Astrocyte (in vitro differentiated cells and primary cell): ENCODE measurements around the gene ZC3H18. TPM values are rescaled to one million over a fixed set of nuclear protein-coding genes. Genes with fewer than 3 reads are reported as not detected.

Experiments
- DNase-seq: peaks from one replicate; pipeline ENCODE4 v3.0.0-alpha.2; 2010; ENCODE audit warnings: low read depth
- FAIRE-seq: peaks from 2 replicates; lab custom pipeline; 2011; peaks lifted over from hg19 to GRCh38; lab: Jason Lieb, UNC
- H2AFZ ChIP-seq: 2 replicates; pipeline ENCODE4 v1.6.0; 2012; ENCODE audit warnings: low read depth, low read length, inconsistent platforms
- H3K27ac ChIP-seq: 2 replicates; pipeline ENCODE4 v1.5.1; 2011; ENCODE audit warnings: low read depth, low read length, inconsistent platforms
- H3K27me3 ChIP-seq: 2 replicates; pipeline ENCODE4 v1.6.0; 2011; ENCODE audit warnings: low read length, inconsistent platforms; ENCODE audit not compliant: insufficient read depth
- H3K36me3 ChIP-seq: 2 replicates; pipeline ENCODE4 v1.5.1; 2011; ENCODE audit warnings: low read length, inconsistent platforms; ENCODE audit not compliant: insufficient read depth
- H3K4me1 ChIP-seq: 2 replicates; pipeline ENCODE4 v1.5.1; 2011; ENCODE audit warnings: low read length, inconsistent platforms; ENCODE audit not compliant: insufficient read depth
- H3K4me2 ChIP-seq: 2 replicates; pipeline ENCODE4 v1.6.0; 2012; ENCODE audit warnings: low read length, inconsistent platforms
- H3K4me3 ChIP-seq: 2 replicates; pipeline ENCODE4 v1.5.1; 2011; ENCODE audit warnings: low read depth, mild to moderate bottlenecking, low read length, inconsistent platforms; ENCODE audit not compliant: insufficient read depth
- H3K79me2 ChIP-seq: 2 replicates; pipeline ENCODE4 v1.6.0; 2012; ENCODE audit warnings: mild to moderate bottlenecking, low read length, inconsistent platforms; ENCODE audit not compliant: insufficient read depth
- H3K9ac ChIP-seq: 2 replicates; pipeline ENCODE4 v1.6.0; 2012; ENCODE audit warnings: mild to moderate bottlenecking, low read length, inconsistent platforms
- H3K9me3 ChIP-seq: 2 replicates; pipeline ENCODE4 v1.5.1; 2012; ENCODE audit warnings: low read depth, mild to moderate bottlenecking, low read length, inconsistent platforms; ENCODE audit not compliant: insufficient read depth
- H4K20me1 ChIP-seq: 2 replicates; pipeline ENCODE4 v1.6.0; 2012; ENCODE audit warnings: low read length, inconsistent platforms; ENCODE audit not compliant: insufficient read depth
- H3K27ac Mint-ChIP-seq: one replicate; pipeline ENCODE4 v1.8.0; 2021; ENCODE audit warnings: mild to moderate bottlenecking, mixed read lengths; ENCODE audit not compliant: unreplicated experiment
- H3K27me3 Mint-ChIP-seq: one replicate; pipeline ENCODE4 v1.8.0; 2021; ENCODE audit warnings: low read depth, mixed read lengths; ENCODE audit not compliant: unreplicated experiment
- H3K36me3 Mint-ChIP-seq: one replicate; pipeline ENCODE4 v1.8.0; 2021; ENCODE audit warnings: low read depth, mixed read lengths; ENCODE audit not compliant: unreplicated experiment
- H3K4me1 Mint-ChIP-seq: one replicate; pipeline ENCODE4 v1.8.0; 2021; ENCODE audit warnings: low read depth, mixed read lengths; ENCODE audit not compliant: unreplicated experiment
- H3K4me3 Mint-ChIP-seq: one replicate; pipeline ENCODE4 v1.8.0; 2021; ENCODE audit warnings: mild to moderate bottlenecking, moderate library complexity, mixed read lengths; ENCODE audit not compliant: unreplicated experiment
- H3K9me3 Mint-ChIP-seq: one replicate; pipeline ENCODE4 v1.8.0; 2021; ENCODE audit warnings: mild to moderate bottlenecking, mixed read lengths; ENCODE audit not compliant: unreplicated experiment
- CTCF ChIP-seq: IDR thresholded peaks from 2 replicates; pipeline ENCODE4 v1.5.1; 2011; ENCODE audit warnings: low read depth, mild to moderate bottlenecking, inconsistent platforms, low read length, moderate library complexity; ENCODE audit not compliant: insufficient read depth
- EZH2 ChIP-seq: IDR thresholded peaks from 2 replicates; pipeline ENCODE4 v1.6.1; 2012; ENCODE audit warnings: mild to moderate bottlenecking, low read length, inconsistent platforms; ENCODE audit not compliant: insufficient read depth
- total RNA-seq: library from RNA; stranded (reverse); gene quantifications from 2 replicates; pipeline ENCODE4 v1.2.1, GENCODE V29; 2021

Gene ZC3H18
- total RNA-seq, 1 donor from 2014 or later = 32.8 TPM

GRCh38 chr16:88681084-88681680 is 111.0 kb downstream of the ZC3H18 start:
- Mint-ChIP-seq H3K36me3 (no peaks in the 10 kb centered on the region), H3K27ac (no peak overlapping the region), H3K4me1 (no peaks in the 10 kb centered on the region), H3K27me3 (peaks cover 14% of the 10 kb centered on the region), H3K4me3 (no peak overlapping the region), H3K9me3 (no peaks in the 10 kb centered on the region)
- H3K4me1 ChIP-seq = peaks cover 5% of the 10 kb centered on the region
- no peak overlapping the region for H2AFZ ChIP-seq
- H3K4me2 ChIP-seq = peak overlapping the region; percentile 3
- no peaks in the 10 kb centered on the region for H4K20me1 ChIP-seq
- no peak overlapping the region for H3K4me3 ChIP-seq
- FAIRE-seq = no peak
- TF ChIP-seq CTCF (no peak), EZH2 (no peak)
- H3K79me2 ChIP-seq = no peaks in the 10 kb centered on the region
- DNase-seq = no peak
- H3K9me3 ChIP-seq = no peaks in the 10 kb centered on the region
- H3K27me3 ChIP-seq = peaks cover 12% of the 10 kb centered on the region
- H3K9ac ChIP-seq = no peak overlapping the region
- H3K36me3 ChIP-seq = no peaks in the 10 kb centered on the region
- H3K27ac ChIP-seq = no peak overlapping the region

Other genes with a start within 250 kb of the ZC3H18 start
- gene ZNF469, start 187.4 kb upstream of the ZC3H18 start, total RNA-seq = 17.7 and 29.4 TPM in 2 replicates
- 8.0 and 8.6 TPM in 2 replicates for gene ZFPM1, start 117.1 kb upstream of the ZC3H18 start, total RNA-seq
- gene IL17C, start 68.2 kb downstream of the ZC3H18 start, total RNA-seq = 0.36 TPM in 1 of 2 replicates, not detected in the other
- gene CYBA, start 80.7 kb downstream of the ZC3H18 start, total RNA-seq = 236 and 284 TPM in 2 replicates
- gene MVD, start 92.7 kb downstream of the ZC3H18 start, total RNA-seq = 50.3 and 63.9 TPM in 2 replicates
- gene SNAI3, start 116.1 kb downstream of the ZC3H18 start, total RNA-seq = 0.22 and 0.48 TPM in 2 replicates
- gene RNF166, start 136.0 kb downstream of the ZC3H18 start, total RNA-seq = 15.4 and 15.6 TPM in 2 replicates
- gene CTU2, start 136.1 kb downstream of the ZC3H18 start, total RNA-seq = 18.3 and 22.5 TPM in 2 replicates
- 239 and 247 TPM in 2 replicates for gene PIEZO1, start 214.8 kb downstream of the ZC3H18 start, total RNA-seq
- gene CDT1, start 233.4 kb downstream of the ZC3H18 start, total RNA-seq = 3.7 and 4.7 TPM in 2 replicates
- gene APRT, start 241.5 kb downstream of the ZC3H18 start, total RNA-seq = 132 and 143 TPM in 2 replicates